GM13977 (cell line): ENCODE data around the gene DHX29.

ENCODE experiments used
- DNase-seq: peaks from one replicate; pipeline ENCODE4 v3.0.0; 2012; ENCODE audit warnings: low spot score
- in situ Hi-C: fragments of 300-500 bp; cut with MboI; formaldehyde crosslinking; loops from one replicate; pipeline ENCODE4 v1.12.0; 2022; ENCODE audit warnings: low sequenced_read_pairs, low pct_unique_long_range_greater_than_20kb, mixed read lengths, inconsistent platforms; ENCODE audit not compliant: unreplicated experiment
- TF ChIP-seq, protein P1 (sequence below): IDR thresholded peaks from 2 replicates; pipeline ENCODE4 v1.5.1; 2012; ENCODE audit warnings: mild to moderate bottlenecking, control low read depth; ENCODE audit not compliant: insufficient read depth; ENCODE audit errors: extremely low read depth, missing control alignments

The DHX29 gene

GRCh38 chr5:55304584-55304983, 2.9 kb downstream of the DHX29 start:
- TF ChIP-seq, protein P1, sequence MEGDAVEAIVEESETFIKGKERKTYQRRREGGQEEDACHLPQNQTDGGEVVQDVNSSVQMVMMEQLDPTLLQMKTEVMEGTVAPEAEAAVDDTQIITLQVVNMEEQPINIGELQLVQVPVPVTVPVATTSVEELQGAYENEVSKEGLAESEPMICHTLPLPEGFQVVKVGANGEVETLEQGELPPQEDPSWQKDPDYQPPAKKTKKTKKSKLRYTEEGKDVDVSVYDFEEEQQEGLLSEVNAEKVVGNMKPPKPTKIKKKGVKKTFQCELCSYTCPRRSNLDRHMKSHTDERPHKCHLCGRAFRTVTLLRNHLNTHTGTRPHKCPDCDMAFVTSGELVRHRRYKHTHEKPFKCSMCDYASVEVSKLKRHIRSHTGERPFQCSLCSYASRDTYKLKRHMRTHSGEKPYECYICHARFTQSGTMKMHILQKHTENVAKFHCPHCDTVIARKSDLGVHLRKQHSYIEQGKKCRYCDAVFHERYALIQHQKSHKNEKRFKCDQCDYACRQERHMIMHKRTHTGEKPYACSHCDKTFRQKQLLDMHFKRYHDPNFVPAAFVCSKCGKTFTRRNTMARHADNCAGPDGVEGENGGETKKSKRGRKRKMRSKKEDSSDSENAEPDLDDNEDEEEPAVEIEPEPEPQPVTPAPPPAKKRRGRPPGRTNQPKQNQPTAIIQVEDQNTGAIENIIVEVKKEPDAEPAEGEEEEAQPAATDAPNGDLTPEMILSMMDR = no peak

GRCh38 chr5:55303238-55303690, 4.2 kb downstream of the DHX29 start:
- in situ Hi-C loops = no loop called here
- TF ChIP-seq, protein P1 = no peak
- DNase-seq = no peak

More at GRCh38 chr5:55304584-55304983, 2.9 kb downstream of the DHX29 start:
- in situ Hi-C loops = no loop called here
- DNase-seq = no peak

DNA sequence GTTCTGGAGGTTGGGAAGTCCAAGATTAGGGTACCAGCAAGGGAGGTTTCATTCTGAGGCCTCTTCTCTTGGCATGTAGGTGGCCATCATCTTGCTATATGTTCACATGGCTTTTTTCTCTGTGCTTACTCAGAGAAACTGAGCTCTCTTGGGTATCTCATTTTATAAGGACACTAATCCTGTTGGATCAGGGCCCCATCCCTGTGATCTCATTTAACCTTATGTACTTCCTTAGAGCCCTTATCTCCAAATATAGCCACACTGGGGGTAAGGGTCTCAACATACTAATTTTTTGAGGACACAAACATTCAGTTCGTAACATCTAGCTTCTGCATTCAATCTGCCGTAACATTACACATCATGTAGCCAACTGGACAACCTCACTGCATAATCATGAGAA, 6.6 kb downstream of the DHX29 start:
- no peak for DNase-seq
- in situ Hi-C loops = no loop called here

GRCh38 chr5:55294935-55295334, 12.6 kb downstream of the DHX29 start:
- TF ChIP-seq, protein P1 = no peak
- no peak for DNase-seq
- in situ Hi-C loops = no loop called here

More for the DNA sequence above, 6.6 kb downstream of the DHX29 start:
- TF ChIP-seq, protein P1 = no peak

DNA sequence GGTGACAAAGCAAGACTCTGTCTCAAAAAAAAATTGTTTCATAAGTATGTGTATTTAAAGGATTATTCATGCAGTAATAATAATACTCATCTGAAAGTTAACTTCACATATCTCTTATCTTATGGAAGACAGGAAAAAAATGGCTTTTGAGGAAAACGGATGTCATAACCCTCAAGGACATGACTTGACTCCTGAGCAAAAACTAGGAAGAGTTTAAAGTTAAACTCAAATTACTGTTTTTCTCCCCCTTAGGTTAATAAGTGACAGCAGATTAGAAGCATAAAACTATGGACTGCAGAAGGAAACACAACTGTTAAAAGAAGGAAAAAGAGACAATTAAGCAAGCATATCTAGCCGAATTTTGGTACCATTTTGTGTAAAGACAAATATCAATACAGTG, 16.5 kb downstream of the DHX29 start:
- TF ChIP-seq, protein P1 = no peak
- in situ Hi-C loops = no loop called here
- DNase-seq = no peak

DNA sequence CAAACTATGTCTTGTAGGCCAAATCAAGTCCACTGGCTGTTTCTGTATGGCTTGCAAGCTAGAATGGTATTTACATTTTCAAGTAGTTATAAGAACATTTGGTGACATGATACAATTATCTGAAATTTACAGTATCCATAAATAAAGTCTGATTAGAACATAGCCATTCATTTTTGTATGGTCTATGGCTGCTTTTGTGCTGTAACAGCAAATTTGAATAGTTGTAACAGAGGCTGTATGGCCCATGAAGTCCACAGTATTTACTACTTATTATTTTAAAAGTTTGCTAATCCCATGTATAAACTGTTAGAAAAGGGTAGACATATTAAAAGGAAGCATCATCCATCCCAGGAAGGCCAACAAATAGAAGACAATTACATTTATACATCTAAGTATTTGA, 17.7 kb downstream of the DHX29 start:
- TF ChIP-seq, protein P1 = no peak
- DNase-seq = no peak
- in situ Hi-C loops = no loop called here
